Kidney (tissue), 14 donors: ENCODE results near the gene ARHGEF17. TPM values are rescaled to one million over a fixed set of nuclear protein-coding genes. Genes with fewer than 3 reads are reported as not detected.

Experiments used
- DNase-seq, 5 donors: peaks; one replicate each; pipeline ENCODE4 v3.0.0-alpha.2; 2013 to 2020
- FAIRE-seq: peaks from 2 replicates; lab custom pipeline; 2012; peaks lifted over from hg19 to GRCh38; lab: Jason Lieb, UNC
- H3K27ac ChIP-seq, 2 donors: one replicate each; pipeline ENCODE4 v1.7.0; 2013; ENCODE audit warnings: low read depth in 2 of 2, low read length in 2 of 2, inconsistent platforms in 1 of 2
- H3K27me3 ChIP-seq: one replicate; pipeline ENCODE4 v1.7.1; 2013; ENCODE audit warnings: low read length, inconsistent platforms; ENCODE audit not compliant: control insufficient read depth, insufficient read depth
- H3K36me3 ChIP-seq, 3 donors: one replicate each; pipeline versions ENCODE4 v1.7.0 to v1.7.1; 2013; ENCODE audit warnings: low read length in 3 of 3, control low read depth in 1 of 3, inconsistent platforms in 1 of 3; ENCODE audit not compliant: insufficient read depth in 3 of 3, control insufficient read depth in 2 of 3
- H3K4me1 ChIP-seq, 3 donors: one replicate each; pipeline versions ENCODE4 v1.7.0 to v1.7.1; 2013; ENCODE audit warnings: low read length in 3 of 3, inconsistent platforms in 1 of 3, low read depth in 1 of 3; ENCODE audit not compliant: control insufficient read depth in 2 of 3, insufficient read depth in 2 of 3
- H3K4me3 ChIP-seq, 3 donors: one replicate each; pipeline versions ENCODE4 v1.7.0 to v1.8.1; 2013; ENCODE audit warnings: low read length in 3 of 3, control low read depth in 1 of 3, inconsistent platforms in 1 of 3
- H3K9ac ChIP-seq, 3 donors: one replicate each; pipeline versions ENCODE4 v1.7.0 to v1.7.1; 2013; ENCODE audit warnings: low read length in 3 of 3, control low read depth in 1 of 3, inconsistent platforms in 1 of 3
- H3K9me3 ChIP-seq, 3 donors: one replicate each; pipeline versions ENCODE4 v1.7.0 to v1.7.1; 2013; ENCODE audit warnings: low read length in 3 of 3, control low read depth in 1 of 3, inconsistent platforms in 1 of 3; ENCODE audit not compliant: control insufficient read depth in 2 of 3, insufficient read depth in 1 of 3
- CTCF ChIP-seq: IDR thresholded peaks from 3 replicates; pipeline ENCODE4 v1.5.1; 2012; ENCODE audit warnings: mild to moderate bottlenecking, moderate library complexity, borderline replicate concordance; ENCODE audit not compliant: insufficient read depth; ENCODE audit errors: extremely low read depth
- intact Hi-C: fragments of 100-400 bp; cut with DNase I; formaldehyde crosslinking; loops from one replicate; pipeline ENCODE4 v1.11.1; 2022
- polyA plus RNA-seq: library from polyadenylated mRNA; stranded (reverse); fragments of 350-450 nt; fragmentation: Illumina TruSeq; extraction: RNeasy Lipid Tissue Mini Kit (QIAGEN cat#74804); gene quantifications from one replicate; pipeline ENCODE4 v1.2.3, GENCODE V29; 2014; ENCODE audit warnings: low read depth, low replicate concordance; ENCODE audit not compliant: insufficient read depth
- total RNA-seq: library from RNA; stranded (reverse); fragmentation: NEBNext Ultra II Directional; extraction: Animal tissue kit (Norgen Biotek cat#: 25700); gene quantifications from one replicate; pipeline ENCODE4 v1.2.1, GENCODE V29; 2021
- donor health status: control.
- donor health status: control.
- donor health status: control.
- donor health status: control.
- donor health status: control.
- donor health status: DM: yes; HTN: yes; CAD: no.
- donor health status: Normal renal cell carcinoma (clear cell type).

Gene ARHGEF17
- total and polyA plus RNA-seq, 2 donors from 2014 or later = 36.6 to 68.2 TPM

DNA sequence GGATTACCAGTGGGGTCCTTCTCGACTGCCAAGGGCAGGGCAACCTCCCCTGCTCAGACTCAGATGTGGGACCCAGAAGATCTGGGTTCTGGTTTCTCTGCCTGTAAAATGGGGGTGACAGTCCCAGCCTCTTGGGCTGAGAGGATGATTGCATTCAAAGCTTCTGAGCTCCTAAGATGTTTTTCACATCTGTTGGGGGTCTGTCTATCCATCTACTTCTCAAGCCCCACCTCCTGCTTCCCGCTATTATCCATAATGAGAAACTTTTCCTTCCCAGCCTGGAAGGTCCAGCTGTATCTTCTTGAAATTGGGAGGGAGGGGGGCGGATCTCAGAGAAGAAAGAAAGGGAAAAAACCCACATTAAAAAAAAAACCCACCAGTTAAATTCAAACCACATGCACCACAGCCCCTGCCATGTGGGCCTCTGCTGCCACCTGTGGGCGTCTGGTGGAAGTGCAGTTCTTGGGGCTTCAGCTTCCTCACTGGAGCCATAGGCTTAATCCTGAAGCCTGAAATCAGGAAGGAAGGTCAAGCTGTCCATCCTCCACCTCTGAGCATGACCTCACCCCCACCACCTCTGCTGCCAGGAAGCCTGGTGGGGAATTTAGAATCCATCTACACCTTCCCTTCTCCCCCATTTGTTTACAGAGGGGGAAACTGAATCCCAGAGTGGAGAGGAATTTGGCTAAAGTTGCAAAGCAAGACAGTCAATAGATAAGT, 27.3 kb downstream of the ARHGEF17 start:
- DNase-seq = peak; percentile 90 to 96 (median 93)
- peak; percentile 98 for TF ChIP-seq CTCF
- FAIRE-seq = no peak
- H3K9ac ChIP-seq = peak overlapping the region in 1 of 3 donors; percentile 7
- peaks cover 12 to 71% (median 63%) of the 10 kb centered on the region in 3 donors for H3K4me1 ChIP-seq
- H3K9me3 ChIP-seq = no peaks in the 10 kb centered on the region
- H3K4me3 ChIP-seq = no peak overlapping the region
- peaks cover 0 to 3% (median 2%) of the 10 kb centered on the region in 3 donors for H3K36me3 ChIP-seq
- intact Hi-C loops = no loop called here
- peak overlapping the region; percentile 59 to 71 for H3K27ac ChIP-seq
- H3K27me3 ChIP-seq = no peaks in the 10 kb centered on the region

- DNase-seq = no peak
These were observed 29.8 kb downstream of the ARHGEF17 start for GRCh38 chr11:73337846-73338245.

DNA sequence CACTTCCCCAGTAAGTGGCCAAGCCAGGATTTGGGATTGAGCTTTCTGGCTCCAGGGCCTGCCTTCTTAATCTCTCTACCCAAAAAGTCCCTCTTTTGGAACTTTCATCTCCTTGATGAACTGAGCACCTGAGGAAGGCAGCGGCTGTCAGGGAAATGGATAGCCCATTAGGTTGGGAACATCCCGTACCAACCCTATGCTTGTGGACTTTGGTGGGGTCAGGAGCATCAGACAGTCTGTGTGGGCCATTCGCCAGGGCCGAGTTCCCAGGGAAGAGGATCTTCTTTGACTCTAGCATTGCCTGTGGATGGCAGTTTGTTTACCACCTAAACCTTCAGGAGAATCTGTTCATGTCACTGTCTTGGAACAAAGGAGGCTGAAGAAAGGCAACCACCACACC, 30.2 kb downstream of the ARHGEF17 start:
- Histone ChIP-seq H3K27me3 (no peaks in the 10 kb centered on the region), H3K36me3 (peaks cover 0 to 3% (median 2%) of the 10 kb centered on the region in 3 donors), H3K27ac (no peak overlapping the region), H3K9me3 (no peaks in the 10 kb centered on the region), H3K4me3 (no peak overlapping the region), H3K4me1 (peaks cover 3 to 56% (median 42%) of the 10 kb centered on the region in 3 donors), H3K9ac (no peak overlapping the region)
- intact Hi-C loops = no loop called here
- TF ChIP-seq CTCF = no peak
- FAIRE-seq (no peak), DNase-seq (no peak)

More at GRCh38 chr11:73337846-73338245, 29.8 kb downstream of the ARHGEF17 start:
- H3K4me3 ChIP-seq = no peak overlapping the region
- no peak overlapping the region for H3K9ac ChIP-seq
- H3K27me3 ChIP-seq = no peaks in the 10 kb centered on the region
- H3K4me1 ChIP-seq = peaks cover 3 to 60% (median 46%) of the 10 kb centered on the region in 3 donors
- TF ChIP-seq CTCF = no peak
- intact Hi-C loops = no loop called here
- no peak overlapping the region for H3K27ac ChIP-seq
- no peaks in the 10 kb centered on the region for H3K9me3 ChIP-seq
- FAIRE-seq = no peak
- peaks cover 0 to 3% (median 2%) of the 10 kb centered on the region in 3 donors for H3K36me3 ChIP-seq
